PC-3 (cell line): Measurements from ENCODE around the gene COL4A1.

ENCODE experiments used
- CTCF ChIP-seq: fragments of 300-600 bp; sonication (generic); conservative IDR thresholded peaks from 2 replicates; pipeline ENCODE4 v1.5.1; 2017; ENCODE audit warnings: antibody characterized with exemption, low read depth, mild to moderate bottlenecking, low read length
- EZH2 ChIP-seq: fragments of 300-600 bp; sonication (generic); IDR thresholded peaks from one replicate; pipeline ENCODE4 v1.6.1; 2017; ENCODE audit warnings: antibody characterized with exemption, mild to moderate bottlenecking, low read length; ENCODE audit not compliant: unreplicated experiment
- EZH2phosphoT487 ChIP-seq: fragments of 300-600 bp; sonication (generic); IDR thresholded peaks from 2 replicates; pipeline ENCODE4 v1.6.1; 2018; ENCODE audit warnings: mild to moderate bottlenecking, antibody characterized with exemption, low read length, borderline replicate concordance

GRCh38 chr13:110317093-110317492 is 10.1 kb upstream of the COL4A1 start:
- TF ChIP-seq CTCF (no peak), EZH2 (no peak), EZH2phosphoT487 (no peak)
